H1 (cell line): Measurements from ENCODE around the gene BMPR1A. TPM values are rescaled to one million over a fixed set of nuclear protein-coding genes. Genes with fewer than 3 reads are reported as not detected.

Experiments
- BCL11A ChIP-seq, 2 experiments: IDR thresholded peaks; one replicate each; pipeline ENCODE4 v1.6.1; 2011; ENCODE audit warnings: low read depth in 2 of 2, low read length in 2 of 2, mild to moderate bottlenecking in 2 of 2
- CBX5 ChIP-seq: fragments of 300-800, 300-1000 bp; sonication (generic); IDR thresholded peaks from 2 replicates; pipeline ENCODE4 v1.7.1; 2016; ENCODE audit warnings: antibody characterized with exemption, low read length, low read depth
- HDAC6 ChIP-seq: IDR thresholded peaks from one replicate; pipeline ENCODE4 v1.7.1; 2012; ENCODE audit warnings: low read depth, mild to moderate bottlenecking, inconsistent platforms, low read length, moderate library complexity
- JUND ChIP-seq: IDR thresholded peaks from 2 replicates; pipeline ENCODE4 v1.6.1; 2011; ENCODE audit warnings: mild to moderate bottlenecking, improper control_type of control experiment, low read length
- KDM1A ChIP-seq: fragments of 200-600, 300-600 bp; sonication (generic); IDR thresholded peaks from 2 replicates; pipeline ENCODE4 v1.7.1; 2016; ENCODE audit warnings: mild to moderate bottlenecking, low read length, borderline replicate concordance
- YY1 ChIP-seq: IDR thresholded peaks from 2 replicates; pipeline ENCODE4 v1.6.1; 2011; ENCODE audit warnings: low read depth, mild to moderate bottlenecking, low read length
- polyA plus RNA-seq, 7 experiments: library from polyadenylated mRNA; depleted of rRNA in 3 of 7; stranded (reverse) in 5 of 7; unstranded in 2 of 7; fragments of >200 nt in 5 of 7; fragments of 200-250 nt in 2 of 7; gene quantifications; 1 replicate in 5 of 7; 2 replicates in 1 of 7; 4 replicates in 1 of 7; pipeline versions ENCODE4 v1.2.1 to v1.2.3, GENCODE V29; 2011 to 2013; ENCODE audit warnings: missing spikeins in 2 of 7, mixed read lengths in 2 of 7
- total RNA-seq: library from RNA; stranded (reverse); fragmentation: NEBNext Ultra II Directional; extraction: Animal tissue kit (Norgen Biotek cat#: 25700); gene quantifications from 2 replicates; pipeline ENCODE4 v1.2.1, GENCODE V29; 2021
- TF ChIP-seq, protein P1 (sequence below): IDR thresholded peaks from 2 replicates; pipeline ENCODE4 v1.6.1; 2012; ENCODE audit warnings: inconsistent platforms

Gene BMPR1A
- total and polyA plus RNA-seq, 2 of the 8 experiments (the other 6 are each of a cell fraction or from before 2014, with no cell fraction given) = 34.4 to 129 TPM

DNA sequence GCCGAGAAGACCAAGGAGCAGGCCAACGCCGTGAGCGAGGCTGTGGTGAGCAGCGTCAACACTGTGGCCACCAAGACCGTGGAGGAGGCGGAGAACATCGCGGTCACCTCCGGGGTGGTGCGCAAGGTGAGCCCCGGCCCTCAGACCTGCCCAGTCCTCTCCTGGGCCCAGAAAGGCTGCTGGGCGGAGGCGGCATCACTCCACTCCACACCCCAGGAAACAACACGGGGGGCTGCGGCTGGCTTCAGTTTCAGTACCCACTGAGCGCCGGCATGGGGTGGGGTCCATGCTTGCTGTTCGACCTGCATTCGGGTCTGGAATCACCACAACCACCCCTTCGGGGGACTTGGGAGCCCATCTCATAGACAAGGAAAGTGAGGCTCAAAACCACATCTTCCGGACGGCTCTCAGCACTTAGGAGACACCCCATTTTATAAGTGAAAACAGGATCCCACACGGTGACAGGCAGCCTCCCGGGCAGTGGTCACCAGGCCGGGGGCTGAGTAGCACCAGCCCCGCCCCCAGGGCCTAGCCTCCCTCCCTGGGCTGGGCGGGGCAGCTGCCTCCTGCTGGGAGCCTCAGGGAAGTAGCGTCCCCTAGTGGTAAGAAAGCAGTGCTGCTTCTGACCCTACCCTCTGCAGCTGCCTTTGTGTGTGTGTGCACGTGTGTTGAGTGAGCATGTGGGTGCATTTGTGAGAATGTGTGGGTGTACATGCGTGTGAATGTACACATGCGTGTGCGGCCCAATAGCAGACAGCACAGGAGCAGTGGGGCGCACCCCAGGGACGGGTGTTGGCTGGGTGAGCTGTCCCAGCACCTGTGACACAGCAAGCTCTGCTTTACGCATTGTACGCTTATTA, 203.8 kb downstream of the BMPR1A start (continued):
- TF ChIP-seq YY1 (peak; percentile 17; the same call in 1 of the 2 replicates), CBX5 (no peak), KDM1A (peak; percentile 69; the same call in 1 of the 2 replicates), BCL11A (IDR thresholded peaks at IDR 0.05; ENCODE audit: low read depth in 2 of 2, low read length in 2 of 2) (no peak), HDAC6 (no peak), JUND (peak; percentile 37; the same call in 1 of the 2 replicates)
- TF ChIP-seq, protein P1, sequence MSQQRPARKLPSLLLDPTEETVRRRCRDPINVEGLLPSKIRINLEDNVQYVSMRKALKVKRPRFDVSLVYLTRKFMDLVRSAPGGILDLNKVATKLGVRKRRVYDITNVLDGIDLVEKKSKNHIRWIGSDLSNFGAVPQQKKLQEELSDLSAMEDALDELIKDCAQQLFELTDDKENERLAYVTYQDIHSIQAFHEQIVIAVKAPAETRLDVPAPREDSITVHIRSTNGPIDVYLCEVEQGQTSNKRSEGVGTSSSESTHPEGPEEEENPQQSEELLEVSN = no peak
- TF ChIP-seq, all 59 proteins: peak for 8
